Measurements from ENCODE around the gene PDLIM1.

- TF ChIP-seq CTCF (IDR thresholded peaks at IDR 0.05) (no peak), POLR2A (IDR thresholded peaks at IDR 0.05) (no peak)
These were observed 28.4 kb upstream of the PDLIM1 start for GRCh38 chr10:95319239-95319638.
